HG03342 (cell line): Measurements from ENCODE around the gene NT5DC2.

ENCODE experiments used
- ATAC-seq: cut with Tn5 transposase; IDR thresholded peaks from one replicate; pipeline ENCODE4 v1.9.1; 2021; ENCODE audit warnings: mild to moderate bottlenecking, moderate library complexity; ENCODE audit not compliant: unreplicated experiment

The NT5DC2 gene

DNA sequence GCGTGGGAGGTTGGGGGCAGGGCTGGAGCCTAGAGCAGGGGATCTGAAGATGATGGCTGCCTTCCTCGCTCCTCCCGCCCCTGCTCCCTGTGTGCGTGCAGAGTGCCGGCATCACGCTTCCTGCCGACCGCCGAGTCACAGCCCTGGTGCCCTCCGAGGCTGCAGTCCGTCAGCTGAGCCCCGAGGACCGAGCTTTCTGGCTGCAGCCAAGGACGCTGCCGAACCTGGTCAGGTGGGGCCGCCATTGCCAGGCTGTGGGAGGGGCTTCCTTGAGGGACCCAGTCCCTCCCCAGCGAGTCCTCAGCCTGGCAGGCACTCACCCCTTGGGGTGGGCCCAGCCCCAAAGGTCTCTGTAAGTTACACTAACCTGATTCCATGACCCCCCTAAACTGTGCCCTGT, 20.9 kb downstream of the NT5DC2 start:
- no peak for ATAC-seq

DNA sequence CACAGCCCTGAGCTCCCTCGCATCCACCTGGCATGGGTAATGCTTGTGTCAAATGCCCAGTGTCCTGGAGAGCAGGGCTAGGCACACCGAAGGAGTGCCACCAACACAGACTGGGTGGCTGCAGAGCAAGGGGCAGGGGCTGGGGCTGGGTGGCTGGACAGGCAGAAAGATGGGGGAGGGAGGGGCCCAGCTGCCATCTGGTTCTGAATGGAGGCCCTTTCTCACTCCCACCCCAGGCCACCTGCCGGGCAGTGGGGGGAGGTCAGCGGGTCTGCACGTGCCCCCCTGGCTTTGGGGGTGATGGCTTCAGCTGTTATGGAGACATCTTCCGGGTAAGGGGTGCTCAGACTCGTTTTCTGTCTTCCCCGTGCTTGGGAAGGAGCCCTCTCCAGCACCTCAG, 21.6 kb downstream of the NT5DC2 start:
- no peak for ATAC-seq

DNA sequence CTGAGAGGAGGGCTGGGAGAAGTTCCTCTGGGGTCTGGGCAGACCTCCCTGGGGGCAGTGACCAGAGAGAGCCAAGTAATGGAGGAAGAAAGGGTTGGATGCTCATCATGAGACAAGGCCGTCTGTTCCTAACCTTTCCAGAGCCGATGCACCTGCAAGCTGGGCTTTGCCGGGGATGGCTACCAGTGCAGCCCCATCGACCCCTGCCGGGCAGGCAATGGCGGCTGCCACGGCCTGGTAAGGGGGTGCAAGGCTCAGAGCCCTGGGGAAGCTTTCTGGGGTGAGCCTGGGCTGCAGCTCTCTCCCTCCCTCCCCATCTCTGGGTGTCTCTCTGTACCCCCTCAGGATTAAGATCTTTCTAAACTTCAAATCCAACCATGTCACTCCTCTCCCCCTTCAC, 22.1 kb downstream of the NT5DC2 start:
- ATAC-seq, result no peak

DNA sequence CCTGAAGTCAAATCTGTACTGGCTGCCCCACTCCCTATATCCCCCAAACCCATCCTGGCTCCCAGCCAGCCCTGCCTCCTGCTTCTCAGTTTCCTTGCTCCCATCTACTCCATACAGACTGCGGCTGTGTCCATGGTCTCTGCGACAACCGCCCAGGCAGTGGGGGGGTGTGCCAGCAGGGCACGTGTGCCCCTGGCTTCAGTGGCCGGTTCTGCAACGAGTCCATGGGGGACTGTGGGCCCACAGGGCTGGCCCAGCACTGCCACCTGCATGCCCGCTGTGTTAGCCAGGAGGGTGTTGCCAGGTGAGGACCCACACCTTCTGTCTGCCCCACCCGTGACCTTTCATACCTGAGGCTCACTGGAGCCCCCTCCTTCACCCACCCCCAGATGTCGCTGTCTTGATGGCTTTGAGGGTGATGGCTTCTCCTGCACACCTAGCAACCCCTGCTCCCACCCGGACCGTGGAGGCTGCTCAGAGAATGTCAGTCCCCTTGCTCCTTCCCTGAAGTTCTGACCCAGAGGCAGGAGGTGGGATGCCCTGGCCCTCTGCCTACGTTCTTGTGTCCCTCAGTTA, 23.8 kb downstream of the NT5DC2 start:
- no peak for ATAC-seq

DNA sequence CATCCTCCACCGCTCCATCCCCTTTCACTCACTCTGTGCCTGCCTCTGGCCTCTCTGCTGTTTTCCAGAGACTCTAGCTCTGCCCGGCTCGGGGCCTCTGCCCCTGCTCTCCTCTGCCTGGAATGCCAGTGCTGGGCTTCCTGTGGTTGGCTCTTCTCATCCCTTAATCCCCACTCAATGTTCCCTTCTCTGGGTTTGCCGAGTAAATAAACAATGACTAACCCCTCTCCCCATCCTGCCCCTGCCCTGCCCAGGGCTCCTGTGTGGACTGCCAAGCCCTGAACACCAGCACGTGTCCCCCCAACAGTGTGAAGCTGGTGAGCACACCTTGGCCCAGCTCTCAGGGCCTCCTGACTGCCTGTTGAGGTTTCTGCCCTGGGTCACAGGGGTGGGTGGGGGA, 26.3 kb downstream of the NT5DC2 start:
- no peak for ATAC-seq

DNA sequence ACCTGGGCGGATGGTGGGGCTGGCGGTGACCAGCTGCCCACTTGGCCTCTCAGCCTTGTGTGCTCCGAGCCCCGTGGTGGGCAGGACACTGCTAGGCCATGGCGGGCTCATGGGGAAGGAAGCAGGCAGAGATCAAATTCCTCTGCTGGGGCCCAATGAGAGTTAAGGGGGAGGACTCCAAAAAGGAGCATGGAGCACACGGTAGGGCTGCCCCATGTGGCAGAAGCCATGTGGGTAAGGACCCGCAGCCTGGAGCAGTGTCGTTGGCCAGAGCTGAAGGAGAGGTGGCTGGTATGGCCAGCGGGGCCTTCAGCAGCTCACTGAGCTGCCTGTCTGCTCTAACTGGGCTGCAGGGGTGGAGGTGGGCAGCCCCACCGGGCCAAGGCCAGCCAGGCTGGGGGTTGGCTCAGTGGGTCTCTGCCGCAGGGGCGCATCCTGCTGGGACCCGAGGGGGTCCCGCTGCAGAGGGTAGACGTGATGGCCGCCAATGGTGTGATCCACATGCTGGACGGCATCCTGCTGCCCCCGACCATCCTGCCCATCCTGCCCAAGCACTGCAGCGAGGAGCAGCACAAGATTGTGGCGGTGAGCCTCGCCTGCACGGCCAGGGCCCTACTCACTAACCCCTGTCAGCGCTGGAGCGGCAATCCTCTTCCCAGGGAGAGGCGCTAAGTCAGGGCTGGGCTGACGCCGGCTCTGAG, 27.2 kb downstream of the NT5DC2 start:
- no peak for ATAC-seq

DNA sequence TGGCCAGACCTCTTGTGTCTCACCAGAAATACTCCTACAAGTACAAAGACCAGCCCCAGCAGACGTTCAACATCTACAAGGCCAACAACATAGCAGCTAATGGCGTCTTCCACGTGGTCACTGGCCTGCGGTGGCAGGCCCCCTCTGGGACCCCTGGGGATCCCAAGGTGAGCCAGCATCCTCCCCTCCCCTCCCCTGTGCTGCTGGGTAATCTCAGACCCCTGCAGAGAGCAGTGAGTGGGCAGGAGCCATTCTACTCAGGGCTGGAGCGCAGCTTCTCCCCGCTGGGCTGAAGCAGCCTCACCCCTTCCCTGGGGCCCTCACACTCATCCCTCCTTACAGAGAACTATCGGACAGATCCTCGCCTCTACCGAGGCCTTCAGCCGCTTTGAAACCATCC, 28.7 kb downstream of the NT5DC2 start:
- no peak for ATAC-seq

DNA sequence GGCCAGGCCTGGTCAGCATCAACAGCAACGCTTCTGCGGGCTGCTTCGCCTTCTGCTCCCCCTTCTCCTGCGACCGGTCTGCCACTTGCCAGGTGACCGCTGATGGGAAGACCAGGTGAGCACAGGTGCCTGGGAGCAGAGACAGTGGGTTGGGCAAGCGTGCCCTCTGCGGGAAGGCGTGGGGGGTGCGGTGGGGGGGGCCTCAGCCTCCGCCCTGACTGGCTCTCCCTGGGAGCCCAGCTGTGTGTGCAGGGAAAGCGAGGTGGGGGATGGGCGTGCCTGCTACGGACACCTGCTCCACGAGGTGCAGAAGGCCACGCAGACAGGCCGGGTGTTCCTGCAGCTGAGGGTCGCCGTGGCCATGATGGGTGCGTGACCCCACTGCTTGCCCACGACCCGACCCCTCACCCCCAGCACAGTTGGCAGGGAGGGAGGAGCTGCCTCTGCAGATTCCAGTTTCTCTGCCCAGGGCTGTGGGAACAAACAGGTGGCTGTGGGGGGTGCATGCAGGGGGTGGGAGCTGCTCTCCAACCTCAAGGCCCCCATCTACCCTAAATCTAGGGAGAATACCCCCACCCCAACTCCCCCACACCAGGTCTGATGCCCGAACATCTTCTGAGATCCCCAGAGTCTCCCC, 29.8 kb downstream of the NT5DC2 start:
- ATAC-seq, result no peak

DNA sequence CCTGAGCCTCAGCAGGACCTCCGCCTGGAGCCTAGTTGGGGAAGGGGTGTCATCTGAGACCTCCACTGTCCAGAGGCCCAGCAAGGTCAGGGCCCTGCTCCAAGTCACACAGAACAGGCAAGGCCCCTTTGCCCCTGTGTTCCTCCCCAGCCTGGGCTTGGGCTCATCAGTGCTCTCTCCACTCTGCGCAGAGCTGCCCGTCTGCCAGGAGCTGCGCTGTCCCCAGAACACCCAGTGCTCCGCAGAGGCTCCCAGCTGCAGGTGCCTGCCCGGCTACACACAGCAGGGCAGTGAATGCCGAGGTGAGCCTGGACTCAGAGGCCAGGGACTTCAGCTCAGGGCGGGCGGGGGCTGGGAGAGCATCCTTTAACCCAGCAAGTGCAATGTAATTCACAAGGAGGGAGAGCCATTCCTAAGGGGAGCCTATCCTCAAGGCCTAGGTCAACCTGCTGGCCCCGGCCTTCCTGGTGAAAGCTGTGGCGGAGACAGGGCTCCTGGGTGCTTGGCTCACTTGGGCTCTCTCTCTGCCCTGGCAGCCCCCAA, 30.8 kb downstream of the NT5DC2 start:
- ATAC-seq, result no peak

DNA sequence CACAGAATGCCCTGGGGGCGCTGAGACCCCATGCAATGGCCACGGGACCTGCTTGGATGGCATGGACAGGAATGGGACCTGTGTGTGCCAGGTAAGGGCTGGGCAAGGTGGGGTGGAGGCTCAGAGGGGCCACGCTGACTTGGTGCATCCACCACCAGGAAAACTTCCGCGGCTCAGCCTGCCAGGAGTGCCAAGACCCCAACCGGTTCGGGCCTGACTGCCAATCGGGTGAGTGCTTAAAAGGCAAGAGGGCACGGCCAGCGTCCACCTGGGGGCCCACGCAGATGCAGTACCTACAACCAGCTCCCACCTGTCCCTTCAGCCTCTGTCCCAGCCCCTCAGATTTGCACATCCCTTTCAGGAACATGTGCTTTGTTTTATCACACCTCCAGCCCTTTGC, 31.7 kb downstream of the NT5DC2 start:
- ATAC-seq, result no peak

DNA sequence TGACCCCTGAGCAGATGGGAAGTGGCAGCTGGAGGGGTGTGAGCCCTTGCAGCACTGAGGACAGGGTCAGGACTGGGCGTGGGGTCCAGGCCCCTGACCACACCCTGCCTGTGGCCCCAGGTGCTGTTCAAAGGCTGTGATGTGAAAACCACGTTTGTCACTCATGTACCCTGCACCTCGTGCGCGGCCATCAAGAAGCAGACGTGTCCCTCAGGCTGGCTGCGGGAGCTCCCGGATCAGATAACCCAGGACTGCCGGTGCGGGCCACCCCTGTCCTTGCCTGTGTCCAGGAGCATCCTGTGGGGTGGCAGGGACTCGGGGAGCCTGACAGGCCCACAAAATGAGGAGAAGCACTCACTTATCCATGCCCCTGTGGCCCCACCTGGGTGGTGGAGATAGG, 32.6 kb downstream of the NT5DC2 start:
- no peak for ATAC-seq

DNA sequence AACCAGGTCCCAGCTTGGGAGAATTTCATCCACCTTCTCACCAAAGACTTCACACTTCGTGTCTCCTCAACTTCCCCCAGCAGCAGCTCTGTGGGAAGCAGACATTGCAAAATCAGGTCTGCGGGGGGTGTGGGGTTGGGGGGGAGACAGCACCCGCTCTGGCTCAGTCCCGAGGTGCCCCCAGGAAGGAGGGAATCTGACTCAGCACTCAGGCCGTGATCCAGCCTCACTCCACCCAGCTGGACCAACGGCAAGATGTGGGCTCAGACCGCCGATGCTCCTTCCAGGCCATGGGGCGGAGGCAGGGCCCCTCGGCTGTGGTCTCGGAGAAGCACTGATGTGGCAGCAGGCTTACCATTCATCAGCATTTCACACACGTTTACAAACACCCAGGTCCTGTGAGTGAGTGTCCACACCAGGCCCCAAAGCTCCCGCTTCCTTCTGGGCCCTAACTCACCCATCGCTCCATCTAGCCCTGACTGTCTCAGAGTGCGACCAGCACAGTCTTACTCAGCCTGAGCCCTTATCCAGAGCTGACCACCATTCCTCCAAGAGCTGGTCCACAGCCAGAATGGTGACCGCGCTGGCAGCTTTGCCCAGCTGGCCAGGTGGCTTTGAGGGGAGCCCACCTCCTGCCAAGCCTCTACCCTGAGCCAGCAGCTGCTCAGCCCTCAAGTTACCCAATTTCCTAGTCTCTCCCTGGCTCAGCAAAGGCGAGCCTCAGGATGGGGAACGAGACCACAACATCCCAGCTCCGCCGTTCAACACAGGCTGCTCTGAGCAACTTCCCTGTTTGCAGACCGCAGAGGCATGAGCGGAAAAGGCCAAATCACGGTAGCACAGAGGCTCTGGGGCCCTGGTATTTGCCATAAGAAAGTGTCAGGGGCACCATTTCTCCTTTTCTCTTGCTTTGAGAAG, 35.3 kb downstream of the NT5DC2 start:
- no peak for ATAC-seq

DNA sequence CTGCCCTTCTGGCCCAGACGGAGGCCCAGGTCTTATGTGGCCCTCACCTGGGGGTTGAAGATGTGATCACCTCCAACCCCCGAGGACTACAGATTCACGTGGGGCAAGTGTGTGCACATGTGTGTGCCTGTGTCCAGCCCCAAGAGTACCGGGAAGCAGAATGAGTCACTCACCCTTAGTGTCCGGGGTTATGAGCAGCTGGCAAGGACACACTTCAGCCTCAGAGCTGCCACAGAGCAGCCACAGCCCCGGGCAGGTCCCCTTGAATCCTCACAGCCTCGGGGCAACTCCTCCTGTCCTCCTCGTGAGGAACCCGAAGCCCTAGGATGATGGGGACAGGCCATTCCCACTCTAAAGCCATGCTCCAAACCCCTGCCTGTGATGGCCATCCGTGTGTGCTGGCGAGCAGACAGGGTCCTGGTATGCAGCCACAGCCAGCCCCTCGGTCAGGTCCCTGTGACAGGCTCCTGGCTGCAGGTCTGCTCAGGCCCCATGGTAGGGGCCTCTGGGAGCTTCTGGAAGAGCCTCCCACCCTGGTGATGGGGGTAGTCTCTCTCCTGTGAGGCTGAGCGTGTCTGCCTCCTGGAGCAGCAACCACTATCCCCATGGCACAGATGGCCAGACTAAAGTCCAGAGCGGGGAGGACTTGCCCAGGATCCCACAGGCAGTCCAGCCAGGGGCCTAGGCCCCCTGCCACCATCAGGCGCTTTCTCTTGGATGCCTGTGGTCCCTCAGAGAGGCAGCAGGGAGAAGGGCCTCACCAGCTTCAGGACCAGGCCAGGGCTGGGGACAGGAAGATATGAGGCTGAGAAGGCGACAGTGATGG, 37.7 kb downstream of the NT5DC2 start:
- no peak for ATAC-seq

DNA sequence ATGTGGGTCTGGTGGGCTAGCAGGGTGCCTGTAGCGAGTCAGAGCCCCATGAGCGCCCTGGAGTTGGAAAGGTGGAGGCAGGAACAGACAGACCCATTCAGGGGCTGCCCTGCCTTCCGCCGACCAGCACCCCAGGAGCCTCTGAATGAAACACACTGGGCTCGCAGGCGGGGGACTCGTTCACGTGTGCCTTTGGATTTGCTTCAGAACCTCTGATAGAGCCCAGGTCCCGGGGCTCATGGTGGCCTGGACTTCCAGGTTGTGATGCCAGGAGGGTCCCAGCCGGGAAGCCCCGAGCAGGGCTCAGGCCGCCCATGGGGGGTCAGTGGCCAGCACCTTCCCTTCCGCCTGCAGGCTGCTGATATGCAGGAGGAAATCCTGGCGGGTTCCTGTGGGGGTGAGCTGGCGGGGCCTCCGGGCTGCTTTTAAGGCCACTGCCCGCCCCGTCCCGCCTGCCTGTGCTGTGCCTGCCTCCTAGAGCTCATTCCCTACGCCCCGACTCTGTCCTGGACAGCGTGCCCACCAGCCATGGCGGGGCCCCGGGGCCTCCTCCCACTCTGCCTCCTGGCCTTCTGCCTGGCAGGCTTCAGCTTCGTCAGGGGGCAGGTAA, 38.7 kb downstream of the NT5DC2 start, which contains the start of gene STAB1:
STAB1 (plus strand) TSS at position 453 of the 610 bp plus-strand sequence; CDS start at position 529, 76 bp downstream.
- no peak for ATAC-seq

DNA sequence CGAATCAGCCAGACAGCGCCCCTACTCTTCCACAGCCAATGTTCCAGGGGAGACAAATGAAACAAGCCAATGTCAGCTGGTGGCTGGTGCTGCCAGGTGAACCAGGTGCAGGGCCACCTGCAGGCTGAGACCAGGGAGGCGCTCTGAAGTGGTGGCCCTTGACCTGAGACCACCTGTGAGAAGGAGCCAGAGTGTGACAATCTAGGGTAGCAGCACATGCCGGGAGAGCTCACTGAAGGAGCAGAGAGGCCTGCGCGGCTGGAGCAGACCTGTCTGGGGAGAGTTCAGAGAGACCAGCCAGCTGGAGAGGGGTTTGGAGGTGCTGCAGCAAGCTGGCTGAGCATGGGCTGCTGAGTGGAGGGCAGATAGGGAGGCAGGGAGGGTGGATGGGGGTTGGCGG, 39.2 kb downstream of the NT5DC2 start:
- ATAC-seq, result no peak

DNA sequence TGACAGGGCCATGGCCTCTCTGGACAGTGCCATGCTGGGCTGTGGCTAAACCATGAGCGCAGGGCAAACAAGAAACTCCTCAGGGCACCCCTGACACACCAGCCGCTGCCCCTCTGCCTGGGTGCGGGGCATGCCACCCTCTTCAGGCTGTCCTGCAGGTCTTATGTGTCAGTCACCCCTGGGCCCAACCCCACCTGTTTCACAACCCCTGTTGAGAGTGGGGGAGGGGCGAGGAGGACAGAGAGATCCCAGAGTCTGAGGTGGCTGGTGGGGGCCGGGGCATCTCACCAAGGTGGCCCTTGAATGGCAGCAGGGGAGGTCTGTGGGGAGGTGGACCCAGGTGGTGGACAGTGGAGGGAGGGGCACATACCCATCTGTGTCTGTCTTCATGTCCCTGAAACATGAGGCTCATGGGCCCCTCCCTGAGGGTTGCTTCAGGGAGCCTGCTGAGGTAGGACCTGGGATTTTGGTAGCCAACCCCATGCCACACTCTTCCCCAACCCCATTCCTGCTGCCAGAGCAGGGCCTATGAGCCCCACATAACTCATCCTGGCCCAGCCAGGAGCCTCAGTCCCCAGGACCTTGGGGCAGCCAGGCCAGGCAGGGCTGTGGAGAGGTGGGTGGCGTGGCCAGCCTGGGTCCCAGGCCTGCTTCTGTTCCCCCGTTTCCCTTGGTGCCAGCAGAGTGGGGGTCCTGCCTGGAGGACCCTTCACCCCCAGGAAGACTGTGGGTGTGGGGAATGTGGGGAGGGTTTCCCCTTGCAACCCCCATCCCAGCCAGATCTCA, 40.2 kb downstream of the NT5DC2 start:
- ATAC-seq, result no peak

DNA sequence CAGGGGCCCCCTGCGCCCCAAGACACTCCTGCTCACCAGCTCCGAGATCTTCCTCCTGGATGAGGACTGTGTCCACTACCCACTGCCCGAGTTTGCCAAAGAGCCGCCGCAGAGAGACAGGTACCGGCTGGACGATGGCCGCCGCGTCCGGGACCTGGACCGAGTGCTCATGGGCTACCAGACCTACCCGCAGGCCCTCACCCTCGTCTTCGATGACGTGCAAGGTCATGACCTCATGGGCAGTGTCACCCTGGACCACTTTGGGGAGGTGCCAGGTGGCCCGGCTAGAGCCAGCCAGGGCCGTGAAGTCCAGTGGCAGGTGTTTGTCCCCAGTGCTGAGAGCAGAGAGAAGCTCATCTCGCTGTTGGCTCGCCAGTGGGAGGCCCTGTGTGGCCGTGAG, 41.6 kb downstream of the NT5DC2 start:
- no peak for ATAC-seq

DNA sequence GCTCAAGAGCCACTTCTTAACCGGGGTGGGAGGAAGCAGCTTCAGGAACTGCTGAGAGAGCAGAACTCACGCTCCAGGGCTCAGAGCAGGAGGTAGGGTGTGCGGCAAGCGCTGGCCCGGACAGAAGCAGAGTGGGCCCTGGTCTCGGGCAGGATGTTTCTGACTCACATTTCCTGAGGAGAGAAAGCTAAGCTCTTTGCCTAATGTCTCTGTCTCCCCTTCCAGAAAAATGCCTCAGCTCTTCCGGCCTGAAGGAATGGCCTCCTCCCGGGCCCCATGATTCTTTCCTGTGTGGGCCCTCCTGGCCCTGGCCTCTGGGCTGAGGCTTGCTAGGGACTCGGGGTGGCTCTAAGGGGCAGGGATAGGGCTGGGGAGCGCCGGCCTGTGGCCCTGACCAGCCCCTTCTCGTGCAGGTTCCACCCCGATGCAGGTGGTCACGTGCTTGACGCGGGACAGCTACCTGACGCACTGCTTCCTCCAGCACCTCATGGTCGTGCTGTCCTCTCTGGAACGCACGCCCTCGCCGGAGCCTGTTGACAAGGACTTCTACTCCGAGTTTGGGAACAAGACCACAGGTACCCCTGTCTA, 42.6 kb downstream of the NT5DC2 start:
- no peak for ATAC-seq
